SK-N-SH (cell line): ENCODE measurements around the gene SH3TC1. TPM values are rescaled to one million over a fixed set of nuclear protein-coding genes. Genes with fewer than 3 reads are reported as not detected.

Source experiments
- CTCF ChIA-PET: fragments of 300-600, 350-600 bp; formaldehyde crosslinking; extraction: SDS; loops from one replicate; lab custom pipeline; 2021; lab: Yijun Ruan, JAX
- POLR2A ChIA-PET: fragments of 350-600 bp; sonication (Branson Sonifier 250); formaldehyde crosslinking; extraction: SDS; loops from one replicate; lab custom pipeline; 2020; ENCODE audit warnings: antibody characterized with exemption, inconsistent platforms; lab: Yijun Ruan, JAX
- DNase-seq: peaks from one replicate; pipeline ENCODE4 v3.0.0; 2012
- H2AFZ ChIP-seq: fragments of 200-600 bp; sonication (generic); 2 replicates; pipeline ENCODE4 v1.8.1; 2016; ENCODE audit warnings: antibody characterized with exemption, mild to moderate bottlenecking, low read depth
- H3F3A ChIP-seq: fragments of 200-600 bp; sonication (generic); replicated peaks from 2 replicates; pipeline ENCODE3; 2016; ENCODE audit warnings: antibody characterized with exemption, mild to moderate bottlenecking; ENCODE audit not compliant: insufficient read depth
- H3K27ac ChIP-seq, 2 experiments: fragments of 200-500 bp in 1 of 2; fragments of 200-600 bp in 1 of 2; sonication (Bioruptor generic) in 1 of 2; sonication (generic), shearing (Covaris generic) in 1 of 2; 2 replicates each; pipeline versions ENCODE4 v1.5.1 to v1.6.1; 2014 to 2016; ENCODE audit warnings: low read depth in 2 of 2, inconsistent platforms in 1 of 2, low read length in 1 of 2, mild to moderate bottlenecking in 1 of 2, mixed read lengths in 1 of 2
- H3K27me3 ChIP-seq: fragments of 200-600 bp; sonication (generic), shearing (Covaris generic); 2 replicates; pipeline ENCODE4 v1.6.1; 2016; ENCODE audit warnings: mixed run types; ENCODE audit not compliant: insufficient read depth
- H3K36me3 ChIP-seq, 2 experiments: fragments of 200-500 bp in 1 of 2; fragments of 200-600 bp in 1 of 2; sonication (Bioruptor generic) in 1 of 2; sonication (generic) in 1 of 2; replicated peaks in 1 of 2; 2 replicates each; pipeline versions ENCODE3 to v1.5.1; 2014 to 2016; ENCODE audit warnings: low read length in 1 of 2, mild to moderate bottlenecking in 1 of 2; ENCODE audit not compliant: insufficient read depth in 2 of 2, control insufficient read depth in 1 of 2
- H3K4me1 ChIP-seq, 2 experiments: fragments of 200-500 bp in 1 of 2; fragments of 200-600 bp in 1 of 2; sonication (Bioruptor generic) in 1 of 2; sonication (generic), shearing (Covaris generic) in 1 of 2; 2 replicates each; pipeline versions ENCODE4 v1.5.1 to v1.6.1; 2014 to 2016; ENCODE audit warnings: low read depth in 1 of 2, low read length in 1 of 2, mixed run types in 1 of 2; ENCODE audit not compliant: insufficient read depth in 2 of 2, control insufficient read depth in 1 of 2
- H3K4me2 ChIP-seq: fragments of 200-600 bp; sonication (generic), shearing (Covaris generic); 2 replicates; pipeline ENCODE4 v1.6.1; 2017; ENCODE audit warnings: mixed run types
- H3K4me3 ChIP-seq, 2 experiments: fragments of 200-500 bp in 1 of 2; fragments of 200-600 bp in 1 of 2; sonication (Bioruptor generic) in 1 of 2; sonication (generic), shearing (Covaris generic) in 1 of 2; 2 replicates each; pipeline versions ENCODE4 v1.5.1 to v1.8.1; 2014 to 2016; ENCODE audit warnings: low read depth in 2 of 2, inconsistent platforms in 1 of 2, low read length in 1 of 2, mild to moderate bottlenecking in 1 of 2, mixed read lengths in 1 of 2, moderate library complexity in 1 of 2
- H3K79me2 ChIP-seq: fragments of 200-600 bp; sonication (generic); 2 replicates; pipeline ENCODE4 v1.8.1; 2017; ENCODE audit warnings: mild to moderate bottlenecking; ENCODE audit not compliant: insufficient read depth
- H3K9ac ChIP-seq: fragments of 200-600 bp; sonication (generic); 2 replicates; pipeline ENCODE4 v1.6.1; 2017; ENCODE audit warnings: mixed run types
- H3K9me2 ChIP-seq: fragments of 200-600 bp; sonication (generic); 2 replicates; pipeline ENCODE4 v1.6.1; 2017; ENCODE audit warnings: mixed run types
- H3K9me3 ChIP-seq: fragments of 200-600 bp; sonication (generic); 2 replicates; pipeline ENCODE4 v1.6.1; 2017; ENCODE audit warnings: mixed run types, mild to moderate bottlenecking, moderate library complexity
- H4K20me1 ChIP-seq: fragments of 200-600 bp; sonication (generic); 2 replicates; pipeline ENCODE4 v1.6.1; 2017; ENCODE audit warnings: mild to moderate bottlenecking, mixed run types; ENCODE audit not compliant: insufficient read depth
- ELF1 ChIP-seq: IDR thresholded peaks from 2 replicates; pipeline ENCODE4 v1.4.0; 2012
- FOXJ3 ChIP-seq: sonication (generic); formaldehyde crosslinking; IDR thresholded peaks from 2 replicates; pipeline ENCODE4 v1.5.1; 2020; ENCODE audit warnings: mild to moderate bottlenecking, missing genetic modification reagents
- FOXM1 ChIP-seq: IDR thresholded peaks from 2 replicates; pipeline ENCODE4 v1.4.0; 2012; ENCODE audit warnings: low read depth, mild to moderate bottlenecking
- GATA2 ChIP-seq: sonication (generic); formaldehyde crosslinking; IDR thresholded peaks from 2 replicates; pipeline ENCODE4 v1.5.0; 2020; ENCODE audit warnings: mild to moderate bottlenecking, missing genetic modification reagents
- JUND ChIP-seq: IDR thresholded peaks from 2 replicates; pipeline ENCODE4 v1.4.0; 2012
- MXI1 ChIP-seq: IDR thresholded peaks from 2 replicates; pipeline ENCODE4 v1.6.1; 2012; ENCODE audit warnings: mild to moderate bottlenecking, low read depth, low read length, improper control_type of control experiment
- POLR2AphosphoS5 ChIP-seq: IDR thresholded peaks from 2 replicates; pipeline ENCODE4 v1.6.1; 2012; ENCODE audit warnings: low read depth, low read length
- RXRA ChIP-seq: IDR thresholded peaks from 2 replicates; pipeline ENCODE4 v1.4.0; 2012; ENCODE audit warnings: low read depth, mild to moderate bottlenecking, borderline replicate concordance
- SIN3A ChIP-seq: IDR thresholded peaks from 2 replicates; pipeline ENCODE4 v1.6.1; 2012; ENCODE audit warnings: low read depth, mild to moderate bottlenecking, low read length, moderate library complexity, borderline replicate concordance
- ZBTB33 ChIP-seq: IDR thresholded peaks from 2 replicates; pipeline ENCODE4 v1.4.0; 2012; ENCODE audit warnings: low read depth, borderline replicate concordance
- WGBS: methylation state at CpG from one replicate; pipeline ENCODE4 v1.1.6; 2017; ENCODE audit warnings: low lambda C conversion rate; 5-methylcytosine and 5-hydroxymethylcytosine counted together
- polyA plus RNA-seq, 3 experiments: library from polyadenylated mRNA; depleted of rRNA; stranded (reverse); fragments of >200 nt; gene quantifications; 2 replicates each; pipeline ENCODE4 v1.2.3, GENCODE V29; 2012
- TF ChIP-seq, protein P1 (sequence below): IDR thresholded peaks from 2 replicates; pipeline ENCODE4; 2012

Gene SH3TC1
- polyA plus RNA-seq, 1 of the 3 experiments (the other 2 are of a cell fraction) = 2.7 TPM

DNA sequence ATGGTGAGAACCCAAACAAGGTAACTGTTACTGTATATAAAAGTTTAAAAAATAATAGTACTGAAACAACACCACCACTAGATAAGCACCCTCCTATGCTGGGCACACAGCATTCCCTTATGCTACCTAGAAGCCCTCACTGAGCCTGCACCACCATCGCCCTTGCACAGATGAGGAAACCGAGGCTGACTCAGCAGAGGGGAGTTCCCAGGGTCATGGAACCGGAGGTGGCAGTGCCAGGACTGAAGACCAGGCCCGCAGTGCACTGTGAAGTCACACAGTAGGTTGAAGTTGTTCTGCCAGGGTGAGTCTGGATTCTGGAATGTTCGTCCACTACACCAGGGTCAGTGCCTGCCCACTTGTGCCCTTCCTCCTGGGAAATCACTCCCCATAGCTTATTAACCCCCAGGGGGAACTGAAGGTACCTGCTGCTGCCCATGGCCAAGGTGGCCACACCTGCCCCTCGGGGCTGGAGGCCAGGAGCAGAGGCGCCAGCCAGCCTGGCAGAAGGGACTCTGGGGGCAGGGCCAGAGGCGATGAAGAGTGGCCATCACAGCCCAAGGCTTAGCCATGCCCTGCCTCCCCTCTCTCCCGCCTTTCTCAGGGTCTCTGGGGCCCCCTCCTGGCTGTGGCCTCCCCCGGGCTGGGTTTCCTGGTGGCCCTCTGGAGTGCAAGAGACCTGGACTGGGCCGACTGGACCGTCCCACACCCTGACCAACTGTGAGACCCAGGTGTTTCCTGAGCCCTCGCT, 25.4 kb upstream of the SH3TC1 start:
- H4K20me1 ChIP-seq = no peaks in the 10 kb centered on the region
- H3K36me3 ChIP-seq = no peaks in the 10 kb centered on the region
- DNase-seq = no peak
- POLR2A ChIA-PET = no interaction called here
- H2AFZ ChIP-seq = no peak overlapping the region
- H3K79me2 ChIP-seq = no peaks in the 10 kb centered on the region
- H3F3A ChIP-seq = no peaks in the 10 kb centered on the region
- TF ChIP-seq, protein P1, sequence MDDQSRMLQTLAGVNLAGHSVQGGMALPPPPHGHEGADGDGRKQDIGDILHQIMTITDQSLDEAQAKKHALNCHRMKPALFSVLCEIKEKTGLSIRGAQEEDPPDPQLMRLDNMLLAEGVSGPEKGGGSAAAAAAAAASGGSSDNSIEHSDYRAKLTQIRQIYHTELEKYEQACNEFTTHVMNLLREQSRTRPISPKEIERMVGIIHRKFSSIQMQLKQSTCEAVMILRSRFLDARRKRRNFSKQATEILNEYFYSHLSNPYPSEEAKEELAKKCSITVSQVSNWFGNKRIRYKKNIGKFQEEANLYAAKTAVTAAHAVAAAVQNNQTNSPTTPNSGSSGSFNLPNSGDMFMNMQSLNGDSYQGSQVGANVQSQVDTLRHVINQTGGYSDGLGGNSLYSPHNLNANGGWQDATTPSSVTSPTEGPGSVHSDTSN = no peak
- TF ChIP-seq JUND = no peak
- no peak for TF ChIP-seq MXI1
- TF ChIP-seq ELF1 = no peak
- no peak for TF ChIP-seq FOXM1
- no peak for TF ChIP-seq ZBTB33
- no peak for TF ChIP-seq SIN3A
- TF ChIP-seq GATA2 = no peak
- no peak for TF ChIP-seq FOXJ3 (CRISPR knock-in tag)
- TF ChIP-seq RXRA = no peak
- CTCF ChIA-PET = interaction anchor here (0.6 to 1.7 kb wide), 5 partner anchors 10 to 235 kb away, joined by 3 to 7 read pairs (median 3); no protein-coding TSS in a partner anchor
- H3K9me2 ChIP-seq = no peaks in the 10 kb centered on the region
- H3K9ac ChIP-seq = no peak overlapping the region
- H3K9me3 ChIP-seq = no peaks in the 10 kb centered on the region
- H3K27ac ChIP-seq = no peak overlapping the region
- no peak overlapping the region for H3K4me3 ChIP-seq
- WGBS = 65% methylated on average over 9 of the region's 13 CpGs
- peaks cover 0 to 18% of the 10 kb centered on the region in 2 experiments; a peak in 1 of 4 replicates for H3K4me1 ChIP-seq
- H3K4me2 ChIP-seq = no peak overlapping the region
- 0 out of 2 replicates have a peak, but pooled peaks cover 6% of the 10 kb centered on the region for H3K27me3 ChIP-seq

GRCh38 chr4:8174970-8175369, 24.1 kb upstream of the SH3TC1 start:
- no peak overlapping the region for H3K9ac ChIP-seq
- H3K9me2 ChIP-seq = no peaks in the 10 kb centered on the region
- no peak for TF ChIP-seq POLR2AphosphoS5
- CTCF ChIA-PET = interaction anchor here (1.3 to 2.9 kb wide), 5 partner anchors 17 to 229 kb away, joined by 3 to 45 read pairs (median 22); partner anchors contain the start of gene ABLIM2
- H4K20me1 ChIP-seq = no peaks in the 10 kb centered on the region
- no peak overlapping the region for H3K27ac ChIP-seq
- WGBS = 49% methylated on average over 3 of the region's 3 CpGs
- H3K79me2 ChIP-seq = no peaks in the 10 kb centered on the region
- H3K4me3 ChIP-seq = no peak overlapping the region
- POLR2A ChIA-PET = no interaction called here
- no peak for DNase-seq
- H3K9me3 ChIP-seq = no peaks in the 10 kb centered on the region
- H2AFZ ChIP-seq = no peak overlapping the region
- no peaks in the 10 kb centered on the region for H3F3A ChIP-seq
- no peak overlapping the region for H3K4me2 ChIP-seq
- no peaks in the 10 kb centered on the region for H3K36me3 ChIP-seq
- H3K27me3 ChIP-seq = 0 out of 2 replicates have a peak, but pooled peaks cover 6% of the 10 kb centered on the region
- H3K4me1 ChIP-seq = peaks cover 0 to 18% of the 10 kb centered on the region in 2 experiments; a peak in 1 of 4 replicates
